GM08714 (cell line): Measurements from ENCODE around the gene MSI2.

ENCODE experiments used
- H3K4me3 ChIP-seq: fragments of 200-500 bp; sonication (Bioruptor generic); 2 replicates; pipeline ENCODE4 v1.5.1; 2014; ENCODE audit warnings: mild to moderate bottlenecking, low read length, inconsistent platforms
- ZNF274 ChIP-seq: IDR thresholded peaks from 2 replicates; pipeline ENCODE4 v1.6.1; 2012; ENCODE audit warnings: mild to moderate bottlenecking, low read depth, low read length

MSI2 gene

DNA sequence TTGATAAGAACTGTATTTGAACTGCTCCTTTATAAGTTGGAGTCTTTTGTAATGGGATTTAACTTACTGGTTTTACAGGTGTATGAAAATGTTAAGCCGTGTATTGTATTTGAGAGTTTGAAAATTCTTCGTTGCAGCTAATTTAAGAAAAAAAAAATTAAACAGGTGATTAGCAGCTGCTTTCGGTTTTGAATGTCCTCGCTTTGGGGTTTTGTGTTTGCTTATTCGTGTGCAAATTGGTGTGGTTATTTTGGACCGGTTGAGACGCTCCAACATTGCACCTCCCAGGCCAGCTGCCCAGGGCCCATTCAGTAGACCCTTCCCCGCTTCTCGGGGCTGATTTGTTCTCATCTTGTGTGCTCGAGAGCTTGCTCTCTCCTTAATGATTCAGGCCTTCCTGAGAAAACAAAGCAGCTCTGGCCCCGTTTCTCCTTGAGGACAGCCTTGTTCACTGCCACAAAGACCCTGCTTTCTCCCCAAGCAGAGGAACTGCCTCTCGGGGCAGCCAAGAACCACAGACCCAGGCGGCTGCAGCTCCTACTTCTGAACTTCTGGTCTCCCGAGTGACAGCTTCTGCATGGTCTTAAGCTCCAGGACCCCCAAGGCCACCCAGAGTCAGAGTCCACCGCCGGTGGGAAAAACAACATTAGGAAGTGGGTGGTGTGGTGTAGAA is 100.5 kb downstream of the MSI2 start:
- no peak for TF ChIP-seq ZNF274
- H3K4me3 ChIP-seq, result peak overlapping the region; percentile 50; the same call in 1 of the 2 replicates

DNA sequence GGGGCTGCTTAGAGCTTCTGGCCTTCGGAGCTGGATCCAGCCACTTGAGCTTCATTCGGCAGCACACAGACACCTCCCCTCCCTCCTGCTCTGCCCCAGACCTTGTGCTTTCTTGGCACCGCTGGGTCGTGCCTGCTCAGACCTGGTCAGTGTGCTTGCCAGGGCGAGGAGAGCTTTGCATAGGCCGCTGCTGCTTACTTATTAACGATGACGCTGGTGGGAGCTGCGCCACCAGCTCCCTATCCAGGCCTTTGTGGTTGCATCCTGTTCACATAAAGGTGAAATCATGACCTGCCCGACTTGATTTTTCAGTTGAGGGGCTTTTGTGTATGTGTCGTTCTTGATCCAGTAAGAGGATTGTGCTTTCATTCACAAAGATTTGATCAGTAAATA is 101.1 kb downstream of the MSI2 start:
- H3K4me3 ChIP-seq, result peak overlapping the region; percentile 50; the same call in 1 of the 2 replicates
- TF ChIP-seq ZNF274, result no peak

DNA sequence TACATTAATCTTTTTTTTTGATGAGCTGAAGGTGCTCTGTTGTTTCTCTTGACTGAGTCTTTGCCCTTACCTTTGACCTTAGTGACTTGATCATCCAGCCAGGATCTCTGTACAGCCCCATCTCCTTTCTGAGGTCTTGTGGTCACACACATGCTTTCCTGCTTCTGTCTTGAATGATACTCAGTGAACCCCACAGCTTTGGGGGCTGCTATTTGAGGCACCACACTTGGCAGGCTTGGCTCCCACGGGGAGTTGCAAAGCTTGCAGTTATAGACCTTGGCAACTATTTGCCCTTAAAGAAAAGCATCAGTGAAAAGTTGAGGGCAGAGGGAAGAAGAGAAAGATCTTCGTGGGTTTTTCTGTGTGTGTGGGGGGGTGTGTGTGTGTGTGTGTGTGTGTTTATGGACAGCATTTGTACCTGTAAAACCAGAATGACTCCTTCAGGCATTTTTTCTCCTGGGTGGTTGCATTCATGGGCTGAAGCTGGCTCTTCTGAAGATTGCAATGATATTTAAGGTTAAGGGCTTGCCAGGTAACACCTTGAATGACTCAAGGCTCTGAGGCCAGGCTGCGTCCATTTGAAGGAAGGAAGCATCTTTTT is 101.6 kb downstream of the MSI2 start:
- TF ChIP-seq ZNF274, result no peak
- H3K4me3 ChIP-seq, result peak overlapping the region; percentile 6; the same call in 1 of the 2 replicates

DNA sequence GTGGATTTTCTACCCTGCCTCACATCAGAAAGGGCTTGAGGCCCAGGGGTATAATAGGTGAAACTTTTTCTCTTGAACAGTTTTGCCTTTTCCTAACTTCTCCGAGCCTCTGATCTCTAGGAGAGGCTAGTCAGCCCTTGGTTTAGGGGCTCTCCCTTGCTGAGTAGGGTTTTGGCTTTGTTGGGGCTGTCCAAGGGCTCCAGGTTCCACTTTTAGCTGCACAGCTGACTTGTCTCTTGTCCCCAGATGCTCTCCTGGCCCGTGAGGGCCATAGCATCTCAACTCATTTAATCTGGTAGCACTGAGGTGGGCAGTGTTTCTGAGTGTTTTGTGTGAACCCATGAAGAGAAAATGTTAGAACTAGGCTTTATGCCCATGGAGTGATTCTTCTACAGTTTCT is 103.9 kb downstream of the MSI2 start:
- H3K4me3 ChIP-seq, result no peak overlapping the region
- no peak for TF ChIP-seq ZNF274

DNA sequence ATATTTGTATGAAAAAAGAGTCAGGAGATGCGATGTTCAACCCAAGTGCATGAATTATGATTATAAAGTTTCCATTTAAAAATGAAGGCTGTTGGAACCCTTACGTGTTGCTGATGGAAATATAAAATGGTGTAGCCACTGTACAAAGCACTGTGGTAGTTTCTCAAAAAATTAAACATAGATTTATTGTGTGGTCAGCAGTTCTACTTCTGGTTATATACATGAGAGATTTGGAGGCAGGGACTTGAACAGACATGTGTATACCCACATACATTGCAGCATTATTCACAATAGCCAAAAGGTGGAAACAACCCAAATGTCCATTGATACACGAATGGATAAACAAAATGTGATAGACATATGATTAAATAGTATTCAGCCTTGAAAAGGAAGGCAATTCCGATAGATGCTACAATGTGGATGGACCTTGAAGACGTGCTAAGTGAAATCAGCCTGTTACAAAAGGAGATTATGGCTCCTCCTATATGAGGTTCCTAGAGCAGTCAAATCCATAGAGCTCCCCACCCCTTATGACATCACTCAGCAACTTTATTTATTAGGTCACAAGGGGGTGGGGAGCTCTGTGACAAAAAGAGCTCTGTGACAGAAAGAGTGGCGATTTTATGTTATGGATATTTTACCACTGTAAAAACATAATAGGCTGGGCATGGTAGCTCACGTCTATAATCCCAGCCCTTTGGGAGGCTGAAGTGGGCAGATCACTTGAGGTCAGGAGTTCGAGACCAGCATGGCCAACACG is 106.7 kb downstream of the MSI2 start:
- no peak overlapping the region for H3K4me3 ChIP-seq
- TF ChIP-seq ZNF274, result no peak

DNA sequence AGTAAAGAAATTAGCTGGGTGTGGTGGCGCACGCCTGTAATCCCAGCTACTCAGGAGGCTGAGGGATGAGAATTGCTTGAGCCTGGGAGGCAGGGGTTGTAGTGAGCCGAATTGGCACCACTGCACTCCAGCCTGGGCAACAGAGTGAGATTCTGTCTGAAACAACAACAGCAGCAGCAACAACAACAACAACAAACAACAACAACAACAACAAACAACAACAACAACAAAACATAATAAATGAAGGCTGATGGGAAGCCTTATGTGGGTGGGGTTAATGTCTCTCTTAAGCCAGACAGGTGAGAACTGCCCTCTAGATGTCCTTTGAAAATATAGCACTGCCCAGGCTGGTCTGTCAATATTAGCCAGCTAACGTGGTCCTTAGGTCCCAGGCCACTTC is 107.3 kb downstream of the MSI2 start:
- H3K4me3 ChIP-seq, result no peak overlapping the region
- no peak for TF ChIP-seq ZNF274

DNA sequence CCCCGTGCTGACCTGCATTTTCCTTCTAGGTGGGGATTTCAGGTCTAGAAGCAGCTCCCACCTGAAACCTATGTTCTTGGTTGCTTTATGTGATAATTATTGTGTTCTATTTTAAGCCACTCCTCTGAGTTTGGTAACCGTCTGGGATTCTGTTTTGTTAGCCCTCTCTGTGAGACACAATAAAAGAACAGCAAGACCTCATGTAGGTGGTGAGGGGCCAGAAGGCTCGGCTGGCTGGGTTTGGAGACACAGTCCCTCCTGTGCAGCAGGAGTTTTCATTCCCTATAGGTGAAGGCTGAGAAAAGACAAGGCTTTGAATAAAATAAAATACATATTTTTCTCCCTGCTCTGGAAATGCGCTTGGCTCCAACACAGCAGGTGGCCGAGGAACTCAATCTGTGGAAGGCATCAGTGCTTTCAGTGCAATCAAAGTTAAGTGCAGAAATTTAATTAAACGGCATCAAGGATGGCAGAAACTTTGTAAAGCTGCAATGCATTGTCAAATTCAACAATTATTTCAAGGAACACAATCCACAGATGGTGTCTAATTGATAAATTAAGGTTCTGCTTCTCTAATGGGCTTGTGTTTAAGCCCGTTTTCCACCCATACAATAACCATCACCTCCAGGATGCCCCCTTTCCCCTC is 107.8 kb downstream of the MSI2 start:
- no peak for TF ChIP-seq ZNF274
- H3K4me3 ChIP-seq, result peak overlapping the region; percentile 7; the same call in 1 of the 2 replicates

DNA sequence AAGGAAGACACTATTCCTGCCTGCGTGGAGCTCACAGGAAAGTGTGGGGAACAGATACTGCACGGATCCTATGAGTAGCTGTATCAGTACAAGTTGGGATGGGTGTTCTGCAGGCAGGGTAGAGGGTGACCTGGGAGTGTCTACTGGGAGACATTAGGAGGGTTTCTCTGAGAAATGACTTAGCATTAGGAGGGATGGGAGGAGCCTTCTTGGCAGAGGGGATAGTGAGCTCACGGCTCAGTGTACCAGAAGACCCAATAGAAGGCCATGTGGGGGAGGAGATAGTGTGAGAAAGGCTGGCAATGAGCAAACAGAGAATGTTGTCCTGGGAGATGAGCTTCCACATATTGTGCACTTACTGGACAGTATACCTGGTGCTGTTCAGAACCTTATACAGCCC is 109.1 kb downstream of the MSI2 start:
- TF ChIP-seq ZNF274, result no peak
- H3K4me3 ChIP-seq, result no peak overlapping the region

DNA sequence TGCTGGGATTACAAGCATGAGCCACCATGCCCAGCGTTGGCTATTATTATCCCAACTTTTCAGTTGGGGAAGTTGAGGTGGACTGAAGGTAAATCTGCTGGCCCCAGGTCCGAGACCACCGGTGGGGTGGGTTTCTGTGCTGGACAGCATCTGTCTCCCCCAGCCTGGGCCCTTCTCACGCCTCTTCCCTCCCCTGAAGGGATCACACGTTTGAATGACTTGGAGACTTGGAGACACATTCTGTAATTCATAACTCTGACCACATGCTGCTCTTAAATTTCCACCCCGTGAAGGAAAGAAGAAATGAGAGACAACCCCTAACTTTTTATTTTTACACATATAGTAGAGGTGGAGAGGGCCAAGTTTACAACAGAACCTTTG is 109.8 kb downstream of the MSI2 start:
- no peak for TF ChIP-seq ZNF274
- H3K4me3 ChIP-seq, result no peak overlapping the region

DNA sequence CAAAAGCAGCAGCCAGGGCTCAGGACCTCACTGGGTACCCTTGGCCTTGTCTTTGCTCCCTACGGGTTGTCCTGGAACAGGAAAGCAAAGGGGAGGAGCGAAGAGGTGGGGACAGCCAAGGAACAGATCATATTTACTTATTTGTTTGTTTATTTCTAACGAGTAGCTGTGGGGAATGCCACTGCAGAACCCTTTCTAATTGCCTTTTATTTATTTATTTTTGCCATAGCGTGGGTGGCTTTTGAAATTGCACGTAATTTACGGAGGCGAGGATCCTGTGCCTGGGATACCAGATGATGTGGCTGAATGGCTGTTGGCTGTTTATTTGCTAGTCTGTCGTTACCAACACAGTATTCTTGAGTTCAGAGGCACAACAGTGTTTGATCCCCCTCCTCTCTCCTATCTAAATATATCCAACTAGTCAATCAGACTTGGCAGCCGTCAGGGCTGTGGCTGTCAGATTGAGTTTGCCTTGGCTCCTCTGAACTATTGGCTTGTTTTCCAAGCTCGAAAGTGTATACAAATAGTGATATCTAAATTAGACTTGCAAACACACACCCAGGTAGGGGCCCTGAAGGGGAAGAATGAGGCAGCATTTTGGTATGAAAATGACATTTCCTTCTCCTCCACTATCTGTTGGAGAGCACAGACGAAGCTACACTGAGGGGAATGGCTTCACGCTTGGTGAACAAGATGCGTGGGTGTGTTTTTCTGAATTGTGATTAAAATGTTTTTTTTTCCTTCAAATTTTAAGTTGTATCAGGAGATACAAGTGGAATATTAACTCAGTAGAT is 110.4 kb downstream of the MSI2 start:
- TF ChIP-seq ZNF274, result no peak
- H3K4me3 ChIP-seq, result peak overlapping the region; percentile 18; the same call in 1 of the 2 replicates

DNA sequence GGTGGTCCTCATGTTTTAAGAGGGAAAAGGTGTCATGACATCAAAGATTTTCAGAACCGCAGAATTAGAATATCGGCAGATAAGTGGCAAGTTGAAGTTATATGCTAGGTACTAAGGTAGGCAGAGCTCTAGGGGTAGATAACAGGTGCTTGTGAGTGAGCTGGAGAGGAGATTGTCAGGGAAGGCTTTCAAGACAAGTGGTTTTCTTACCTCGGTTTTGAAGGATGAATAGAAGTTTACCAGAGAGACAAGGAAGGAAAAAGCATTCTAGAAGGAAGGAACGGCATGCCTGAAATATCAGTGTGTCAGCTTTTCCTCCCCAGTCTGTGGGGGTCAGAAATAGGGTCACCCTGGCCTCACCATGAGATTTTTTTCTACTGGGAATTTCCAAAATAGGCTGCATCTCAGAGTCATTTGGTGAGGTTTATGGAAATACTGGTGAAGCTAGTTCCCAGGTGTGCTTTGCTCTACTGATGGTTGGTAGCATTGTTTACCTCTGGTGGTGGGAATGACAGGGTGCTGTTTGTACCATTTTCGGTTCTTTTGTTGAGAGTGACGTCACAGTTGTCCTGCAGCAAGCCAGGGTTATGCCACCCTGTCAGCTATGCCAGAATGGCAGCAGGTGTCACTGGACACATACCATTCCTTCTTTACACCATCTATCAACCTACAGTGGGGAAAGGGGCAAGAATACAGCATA is 112.5 kb downstream of the MSI2 start:
- no peak for TF ChIP-seq ZNF274
- peak overlapping the region; percentile 48; the same call in 1 of the 2 replicates for H3K4me3 ChIP-seq

DNA sequence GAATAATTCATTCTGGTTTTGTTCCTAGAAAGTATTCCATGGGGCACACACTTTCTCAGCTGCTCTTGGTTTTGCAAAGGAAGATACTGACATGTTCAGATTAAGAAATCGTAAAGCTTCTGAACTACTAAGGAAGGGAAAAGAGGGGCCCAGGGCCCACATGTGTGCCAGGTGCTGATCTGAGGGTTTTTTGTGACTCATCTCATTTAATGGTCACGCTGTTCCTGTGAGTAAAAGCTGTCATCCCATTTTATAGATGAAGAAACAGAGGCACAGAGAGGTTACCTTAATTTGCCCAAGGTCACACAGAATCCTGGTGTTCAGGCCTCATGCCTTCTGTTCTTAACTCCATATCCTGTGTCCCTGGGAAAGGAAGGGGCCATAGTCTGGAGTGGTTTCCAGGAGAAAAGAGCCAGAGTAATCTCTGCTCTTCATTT is 113.2 kb downstream of the MSI2 start:
- no peak for TF ChIP-seq ZNF274
- H3K4me3 ChIP-seq, result peak overlapping the region; percentile 48; the same call in 1 of the 2 replicates

DNA sequence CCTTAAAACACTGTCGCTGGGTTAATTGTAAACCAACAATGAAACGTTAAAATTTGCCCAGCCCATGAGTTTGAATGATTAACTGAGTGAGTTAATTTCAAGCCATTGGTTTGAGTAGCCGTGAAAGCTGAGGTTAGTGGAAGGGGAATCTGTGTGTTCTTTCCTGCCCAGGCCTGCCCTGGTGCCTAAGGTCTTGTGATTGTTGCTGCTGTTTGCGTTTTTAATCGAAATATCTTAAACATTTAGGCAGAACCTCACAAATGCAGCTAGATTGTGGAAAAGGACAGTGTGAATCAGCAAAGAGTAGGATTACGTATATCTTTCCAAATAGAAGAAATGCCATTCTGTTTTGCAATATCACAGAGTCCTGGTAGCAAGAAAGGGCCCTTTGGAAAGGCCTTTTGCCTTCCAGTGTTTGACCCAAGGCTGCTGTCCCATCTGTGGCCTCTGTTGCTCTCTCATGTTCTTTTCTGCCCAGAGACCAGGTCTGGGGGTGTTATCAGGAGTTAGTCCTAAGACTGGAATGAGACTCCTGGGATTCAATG is 113.8 kb downstream of the MSI2 start:
- TF ChIP-seq ZNF274, result no peak
- no peak overlapping the region; the same call in 1 of the 2 replicates for H3K4me3 ChIP-seq
